Lower leg skin (tissue), 3 donors: Measurements from ENCODE around the gene NRG3.

Experiments
- POLR2A ChIP-seq, 2 donors: fragments of 450-650 bp; IDR thresholded peaks; one replicate each; pipeline ENCODE4 v1.6.1; 2016 to 2017; ENCODE audit warnings: antibody characterized with exemption in 2 of 2, mild to moderate bottlenecking in 1 of 2, moderate library complexity in 1 of 2
- TF ChIP-seq, protein P1 (sequence below), 3 donors: fragments of 450-650 bp; IDR thresholded peaks; one replicate each; pipeline ENCODE4 v1.5.1; 2016; ENCODE audit warnings: antibody characterized with exemption in 3 of 3, mild to moderate bottlenecking in 3 of 3, moderate library complexity in 2 of 3

DNA sequence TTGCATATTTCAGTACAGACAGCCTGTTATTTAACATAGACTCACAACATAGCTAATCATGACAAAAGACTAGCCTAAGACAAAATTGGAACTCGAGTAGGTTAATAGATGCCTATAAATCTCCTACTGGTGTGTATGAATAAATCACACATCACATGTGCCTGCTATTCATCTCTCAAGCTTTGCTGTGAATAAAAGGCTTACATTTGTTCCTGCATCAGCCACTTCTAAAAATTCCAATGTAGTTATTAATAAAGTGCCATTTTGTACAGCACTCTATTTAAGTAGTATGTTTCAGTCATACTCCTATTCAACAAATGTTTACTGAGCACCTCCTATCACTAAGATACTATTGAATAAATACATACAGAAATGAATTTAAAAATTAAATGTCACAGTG is 486.3 kb downstream of the NRG3 start:
- TF ChIP-seq, protein P1, sequence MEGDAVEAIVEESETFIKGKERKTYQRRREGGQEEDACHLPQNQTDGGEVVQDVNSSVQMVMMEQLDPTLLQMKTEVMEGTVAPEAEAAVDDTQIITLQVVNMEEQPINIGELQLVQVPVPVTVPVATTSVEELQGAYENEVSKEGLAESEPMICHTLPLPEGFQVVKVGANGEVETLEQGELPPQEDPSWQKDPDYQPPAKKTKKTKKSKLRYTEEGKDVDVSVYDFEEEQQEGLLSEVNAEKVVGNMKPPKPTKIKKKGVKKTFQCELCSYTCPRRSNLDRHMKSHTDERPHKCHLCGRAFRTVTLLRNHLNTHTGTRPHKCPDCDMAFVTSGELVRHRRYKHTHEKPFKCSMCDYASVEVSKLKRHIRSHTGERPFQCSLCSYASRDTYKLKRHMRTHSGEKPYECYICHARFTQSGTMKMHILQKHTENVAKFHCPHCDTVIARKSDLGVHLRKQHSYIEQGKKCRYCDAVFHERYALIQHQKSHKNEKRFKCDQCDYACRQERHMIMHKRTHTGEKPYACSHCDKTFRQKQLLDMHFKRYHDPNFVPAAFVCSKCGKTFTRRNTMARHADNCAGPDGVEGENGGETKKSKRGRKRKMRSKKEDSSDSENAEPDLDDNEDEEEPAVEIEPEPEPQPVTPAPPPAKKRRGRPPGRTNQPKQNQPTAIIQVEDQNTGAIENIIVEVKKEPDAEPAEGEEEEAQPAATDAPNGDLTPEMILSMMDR (IDR thresholded peaks at IDR 0.05): no peak
- no peak for TF ChIP-seq POLR2A (IDR thresholded peaks at IDR 0.05)
